NCI-H748 treated with DMSO at 0.1 percent for 48 hours (cell line): ENCODE results near the gene DOCK2.
"Not testable (repeated sequence)": the region's sequence is repeated elsewhere in the genome, so short reads cannot be mapped to it uniquely, and the experiment has no call there.

Experiments
- DNase-seq: peaks from one replicate; lab custom pipeline; 2025; lab: John Stamatoyannopoulos, UW

The DOCK2 gene

GRCh38 chr5:169789417-169789940 is 152.4 kb downstream of the DOCK2 start:
- DNase-seq, result no peak

- no peak for DNase-seq
These were observed 154.2 kb downstream of the DOCK2 start for GRCh38 chr5:169791251-169791650.

GRCh38 chr5:169795338-169795737 is 158.3 kb downstream of the DOCK2 start:
- no peak for DNase-seq

- no peak for DNase-seq
These were observed 159.7 kb downstream of the DOCK2 start for GRCh38 chr5:169796731-169797130.

GRCh38 chr5:169797577-169797976 is 160.5 kb downstream of the DOCK2 start:
- no peak for DNase-seq

- DNase-seq, result no peak
These were observed 161.4 kb downstream of the DOCK2 start for GRCh38 chr5:169798438-169798837.

GRCh38 chr5:169798906-169799660 is 162.0 kb downstream of the DOCK2 start:
- no peak for DNase-seq

- no peak for DNase-seq
These were observed 164.3 kb downstream of the DOCK2 start for GRCh38 chr5:169801324-169801777.

- no peak for DNase-seq
These were observed 164.7 kb downstream of the DOCK2 start for GRCh38 chr5:169801781-169802180.

- no peak for DNase-seq
These were observed 166.3 kb downstream of the DOCK2 start for GRCh38 chr5:169803077-169803981.

- DNase-seq, result no peak
These were observed 167.8 kb downstream of the DOCK2 start for GRCh38 chr5:169804861-169805260.

GRCh38 chr5:169805527-169805934 is 168.5 kb downstream of the DOCK2 start:
- no peak for DNase-seq

- DNase-seq, result no peak
These were observed 169.0 kb downstream of the DOCK2 start for GRCh38 chr5:169805937-169806700.

- DNase-seq, result no peak
These were observed 171.1 kb downstream of the DOCK2 start for GRCh38 chr5:169808118-169808581.

GRCh38 chr5:169808880-169809279 is 171.8 kb downstream of the DOCK2 start:
- not testable (repeated sequence) for DNase-seq

- no peak for DNase-seq
These were observed 172.2 kb downstream of the DOCK2 start for GRCh38 chr5:169809281-169809680.

GRCh38 chr5:169810524-169810923 is 173.4 kb downstream of the DOCK2 start:
- no peak for DNase-seq

GRCh38 chr5:169811023-169811422 is 173.9 kb downstream of the DOCK2 start:
- DNase-seq, result no peak

GRCh38 chr5:169811680-169812079 is 174.6 kb downstream of the DOCK2 start:
- no peak for DNase-seq

GRCh38 chr5:169812786-169813185 is 175.7 kb downstream of the DOCK2 start:
- DNase-seq, result peak; percentile 42

GRCh38 chr5:169814045-169814444 is 177.0 kb downstream of the DOCK2 start:
- DNase-seq, result no peak

GRCh38 chr5:169814522-169814921 is 177.4 kb downstream of the DOCK2 start:
- no peak for DNase-seq
